Hematopoietic multipotent progenitor cell (in vitro differentiated cells): ENCODE data around the gene TMEM37. TPM values are rescaled to one million over a fixed set of nuclear protein-coding genes. Genes with fewer than 3 reads are reported as not detected.

Source experiments
- DNase-seq, 3 donors: peaks; one replicate each; pipeline ENCODE4 v3.0.0-alpha.2; 2011 to 2015; ENCODE audit warnings: low read depth in 2 of 3, low spot score in 2 of 3
- total RNA-seq: library from RNA; depleted of rRNA; stranded (reverse); fragments of >200 nt; gene quantifications from one replicate; pipeline ENCODE4 v1.2.3, GENCODE V29; 2012

The TMEM37 gene
- total RNA-seq, 1 donor: not detected

DNA sequence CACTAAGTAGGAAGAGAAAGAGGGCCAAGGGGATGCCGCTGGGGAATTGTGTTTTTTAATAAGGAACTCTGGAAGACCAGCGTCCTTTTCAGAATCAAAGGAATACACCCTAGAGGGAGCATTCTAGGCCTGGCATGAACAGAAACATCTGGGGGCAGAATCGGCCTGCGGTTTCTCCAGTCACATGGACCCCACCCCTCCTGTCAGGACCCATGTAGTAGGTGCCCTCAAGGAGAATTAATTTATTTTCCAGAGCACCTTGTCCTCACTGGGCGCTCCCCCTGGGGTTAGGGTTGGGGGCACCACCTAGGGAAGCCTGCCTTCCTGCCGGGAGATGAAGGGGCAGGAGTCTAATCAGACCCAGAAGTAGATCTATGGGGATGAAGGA lies 44.2 kb downstream of the TMEM37 start:
- no peak for DNase-seq

DNA sequence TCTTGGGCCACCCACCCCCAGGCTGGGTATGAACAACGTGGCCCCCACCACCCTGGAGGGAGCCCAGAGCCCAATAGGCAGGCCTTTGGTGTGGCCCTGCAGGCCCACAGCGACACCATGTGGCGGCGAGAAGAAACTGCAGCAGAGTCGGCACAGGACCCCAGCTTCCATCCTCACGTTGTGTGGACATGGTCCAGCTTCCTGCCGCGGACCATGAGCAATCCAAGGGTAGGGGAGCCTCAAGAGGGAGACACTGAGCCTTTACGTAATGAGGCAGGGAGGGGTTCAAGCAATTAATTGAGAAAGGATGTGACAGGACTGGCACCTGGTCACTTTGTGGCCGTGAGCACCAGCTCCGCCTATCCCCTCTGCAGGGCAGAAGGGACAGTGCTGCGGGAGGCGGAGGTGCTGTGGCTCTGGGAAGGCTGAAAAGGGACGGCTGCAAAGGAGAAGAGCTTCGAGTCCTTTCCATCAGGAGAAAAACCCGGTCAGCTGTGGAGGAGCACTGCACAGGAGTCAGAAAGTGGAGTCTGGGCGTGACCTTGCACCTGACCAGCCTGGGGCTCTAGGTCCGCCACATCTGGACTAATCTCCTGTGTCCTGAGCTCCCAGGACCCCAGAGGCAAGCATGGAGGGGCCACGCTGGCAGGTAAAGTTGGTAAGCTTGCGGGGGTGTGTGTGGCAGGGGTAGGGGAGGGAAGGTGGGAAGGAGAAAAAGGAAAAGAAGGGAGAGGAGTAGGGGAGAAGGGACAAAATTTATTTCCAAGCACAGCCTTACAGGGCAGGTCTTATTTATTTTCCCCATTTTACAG lies 44.9 kb downstream of the TMEM37 start:
- DNase-seq: peak; percentile 13 to 55 (median 40)

GRCh38 chr2:119477113-119477505 lies 45.5 kb downstream of the TMEM37 start:
- DNase-seq: no peak

DNA sequence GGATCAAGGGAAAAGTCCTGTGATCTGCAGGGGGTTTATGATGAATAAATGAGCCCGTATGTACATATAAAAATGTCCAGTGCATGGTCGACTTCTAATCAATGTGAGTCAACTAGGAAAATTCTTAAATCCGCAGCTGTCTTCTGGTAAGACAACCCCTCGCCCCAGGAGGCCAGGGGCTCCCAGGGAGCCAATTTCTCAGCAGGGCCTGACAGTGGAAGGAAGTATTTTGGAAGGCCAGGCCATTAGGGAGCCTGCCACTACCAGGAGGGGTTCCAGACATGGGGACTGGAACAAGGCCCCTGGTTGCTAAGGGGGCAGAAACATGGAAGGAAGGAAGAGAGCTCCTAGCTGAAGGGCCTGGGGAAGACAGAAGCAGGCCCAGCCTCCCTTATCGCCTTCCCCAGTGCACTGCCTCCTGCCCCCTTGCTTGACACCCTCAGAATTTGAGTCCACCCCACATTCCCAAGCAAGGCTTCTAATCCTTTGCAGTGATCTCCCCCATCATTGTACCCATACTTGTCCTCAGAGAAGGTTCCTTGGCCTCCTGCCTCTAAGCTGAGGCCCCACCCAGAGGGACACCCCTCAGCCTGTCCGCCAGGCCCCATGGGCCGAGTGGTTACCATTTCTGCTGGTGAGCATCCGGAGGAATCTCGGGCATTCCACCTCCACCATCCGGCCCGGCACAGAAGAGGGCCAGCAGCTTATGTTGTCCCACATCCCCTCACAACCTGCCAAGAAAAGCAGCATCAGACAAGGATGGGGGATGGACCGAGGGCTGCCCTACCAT lies 46.7 kb downstream of the TMEM37 start:
- DNase-seq: no peak

DNA sequence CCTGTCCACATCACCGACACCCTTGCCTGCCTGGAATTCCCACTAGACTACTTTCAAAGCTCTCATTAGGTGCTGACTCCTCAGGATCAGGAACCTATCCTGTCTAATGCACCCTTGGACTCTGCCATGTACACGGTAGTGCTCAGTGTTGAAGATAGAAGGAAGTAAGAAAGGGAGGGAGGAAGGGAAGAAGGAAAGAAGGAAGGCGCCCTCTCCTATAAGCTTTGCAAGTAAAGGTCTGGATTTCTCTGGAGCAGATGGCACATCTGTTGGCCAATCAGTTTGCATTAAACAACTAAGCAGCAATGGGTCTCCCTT lies 47.3 kb downstream of the TMEM37 start:
- no peak for DNase-seq

GRCh38 chr2:119480184-119480583 lies 48.5 kb downstream of the TMEM37 start:
- DNase-seq: no peak

- no peak for DNase-seq
These were observed 49.1 kb downstream of the TMEM37 start for GRCh38 chr2:119480718-119481142.

DNA sequence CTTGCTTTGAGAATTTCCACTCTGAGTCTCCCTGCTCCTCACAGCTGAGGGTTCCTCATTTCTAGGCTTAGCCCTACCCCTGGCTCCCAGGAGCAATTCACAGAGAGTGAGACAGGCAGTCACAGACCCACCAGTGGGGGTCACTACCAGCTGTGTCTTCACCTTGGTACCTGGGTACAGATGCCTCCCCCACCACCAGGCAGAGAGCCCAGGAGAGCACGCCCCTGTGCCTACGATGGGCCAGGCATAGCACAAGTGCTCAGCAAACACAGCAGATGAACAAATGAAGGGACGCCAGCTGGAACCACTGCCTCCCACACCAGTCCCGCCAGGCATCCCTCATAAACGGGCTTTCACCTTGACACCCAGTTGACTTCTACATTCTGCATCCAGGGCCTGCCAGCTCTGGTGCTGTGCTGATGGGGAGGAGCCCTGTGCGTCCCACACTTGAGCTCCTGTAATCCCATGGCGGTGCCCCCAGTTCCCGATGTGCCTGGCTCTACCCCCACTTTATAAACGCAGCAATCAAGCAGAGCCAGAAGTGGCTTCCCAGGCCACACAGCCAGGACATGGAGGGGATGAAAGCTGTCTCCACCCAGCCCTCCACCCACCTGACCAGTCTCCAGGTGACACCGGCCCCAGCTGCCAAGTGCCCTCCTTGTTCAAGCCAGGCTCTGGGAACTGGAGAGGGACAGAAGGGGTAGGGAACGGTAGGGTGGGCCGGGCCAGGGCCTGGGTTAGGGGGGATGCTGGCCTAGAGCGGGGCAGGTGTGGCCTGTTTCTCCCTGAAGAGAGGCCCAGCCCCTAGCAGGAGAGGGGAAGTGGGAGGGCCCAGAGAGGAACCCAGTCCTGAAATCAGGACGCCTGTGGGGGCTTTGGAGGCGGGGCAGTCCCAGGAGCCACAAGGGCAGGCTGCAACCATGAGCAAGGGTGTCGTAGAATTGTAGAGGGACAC lies 50.1 kb downstream of the TMEM37 start:
- DNase-seq: no peak

- DNase-seq: no peak
These were observed 51.1 kb downstream of the TMEM37 start for GRCh38 chr2:119482481-119483394.

DNA sequence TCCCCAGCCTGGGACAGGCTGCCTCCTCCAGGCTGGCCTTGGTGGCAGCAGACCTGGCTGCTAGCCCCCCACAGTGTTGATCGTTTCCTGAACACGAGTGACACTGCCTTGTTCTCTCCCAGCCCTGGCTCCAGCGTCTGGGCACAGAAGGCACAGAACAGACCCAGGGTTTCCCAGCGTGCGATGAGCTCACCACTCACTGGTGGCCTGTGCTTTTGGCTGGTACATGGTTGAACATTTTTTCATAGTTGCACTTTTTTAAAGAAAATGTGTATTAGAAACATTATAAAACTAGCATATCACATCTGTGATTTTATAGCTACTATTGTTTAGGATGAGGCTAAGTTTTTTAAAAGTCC lies 51.7 kb downstream of the TMEM37 start:
- no peak for DNase-seq

GRCh38 chr2:119483896-119484718 lies 52.5 kb downstream of the TMEM37 start:
- DNase-seq: no peak

DNA sequence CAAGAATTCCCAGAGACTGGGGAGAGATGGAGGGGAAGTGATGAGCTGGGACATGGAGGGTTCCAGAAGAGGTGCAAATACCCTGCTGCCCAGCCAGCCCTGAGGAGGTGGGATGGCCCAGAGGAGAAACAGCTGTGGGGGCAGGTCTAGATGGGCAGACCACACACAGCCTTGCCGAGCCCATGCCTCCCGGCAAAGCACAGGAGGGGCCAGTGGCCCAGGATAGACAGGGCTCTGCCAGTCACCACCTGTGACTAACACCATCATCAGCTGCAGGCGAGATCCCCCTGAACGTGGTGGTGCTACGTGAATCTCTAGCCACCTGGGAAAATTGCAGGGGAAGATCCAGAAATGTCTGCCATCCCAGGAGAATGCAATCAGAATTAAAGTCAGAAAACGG lies 53.2 kb downstream of the TMEM37 start:
- no peak for DNase-seq

- DNase-seq: no peak
These were observed 53.9 kb downstream of the TMEM37 start for GRCh38 chr2:119485336-119486110.

- DNase-seq: no peak
These were observed 54.7 kb downstream of the TMEM37 start for GRCh38 chr2:119486196-119486827.

DNA sequence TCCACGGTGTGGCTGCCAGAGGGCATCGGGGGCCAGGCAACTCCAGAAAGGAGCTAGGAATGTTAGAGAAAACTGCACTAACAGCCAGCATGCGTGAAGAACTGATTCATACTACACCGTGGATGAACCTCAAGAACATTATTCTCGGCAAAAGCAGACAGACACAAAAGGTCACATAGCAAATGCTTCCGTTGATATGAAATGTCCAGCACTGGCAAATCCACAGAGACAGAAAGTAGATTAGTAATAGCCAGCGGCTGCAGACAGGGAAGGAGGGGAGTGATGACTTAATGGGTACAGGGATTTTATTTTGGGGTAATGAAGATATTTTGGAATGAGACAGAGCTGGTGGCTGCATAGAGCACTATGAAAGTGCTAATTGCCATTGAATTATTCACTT lies 55.2 kb downstream of the TMEM37 start:
- no peak for DNase-seq

GRCh38 chr2:119487434-119488244 lies 56.0 kb downstream of the TMEM37 start:
- DNase-seq: peak in 1 of 3 donors; percentile 4
